Transverse colon (tissue), 4 donors: ENCODE data around the gene SMIM11.

ENCODE experiments used
- POLR2A ChIP-seq: fragments of 450-650 bp; IDR thresholded peaks from one replicate; pipeline ENCODE4 v1.6.1; 2016; ENCODE audit warnings: antibody characterized with exemption, mild to moderate bottlenecking, moderate library complexity
- POLR2AphosphoS5 ChIP-seq, 3 donors: sonication (generic); formaldehyde crosslinking; IDR thresholded peaks; one replicate each; pipeline ENCODE4 v1.6.1; 2016; ENCODE audit warnings: antibody characterized with exemption in 3 of 3
- TF ChIP-seq, protein P1 (sequence below), 5 experiments: fragments of 200-600 bp in 3 of 5; fragments of 450-650 bp in 2 of 5; sonication (generic) in 3 of 5; IDR thresholded peaks; 1 replicate in 2 of 5; 2 replicates in 3 of 5; pipeline ENCODE4 v1.5.1; 2016 to 2017; ENCODE audit warnings: antibody characterized with exemption in 5 of 5, inconsistent platforms in 3 of 5, mild to moderate bottlenecking in 2 of 5, moderate library complexity in 1 of 5

DNA sequence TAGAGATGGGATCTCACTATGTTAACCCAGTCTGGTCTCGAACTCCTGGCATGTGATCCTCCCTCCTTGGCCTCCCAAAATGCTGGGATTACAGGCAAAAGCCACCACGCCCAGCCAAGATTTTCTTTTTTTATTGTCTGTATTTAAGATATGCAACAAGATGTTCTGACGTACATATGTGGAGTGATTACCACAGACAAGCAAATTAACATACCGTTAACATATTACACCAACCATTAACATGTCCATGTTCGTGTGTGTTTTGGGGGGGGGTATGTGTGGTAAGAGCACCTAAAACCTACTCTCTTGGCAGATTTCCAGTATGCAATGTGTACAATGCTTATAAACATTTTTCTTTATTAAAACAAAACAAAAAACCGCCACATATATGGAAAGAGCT, 22.1 kb upstream of the SMIM11 start:
- no peak for TF ChIP-seq POLR2AphosphoS5 (IDR thresholded peaks at IDR 0.05)
- TF ChIP-seq POLR2A: no peak
- TF ChIP-seq, protein P1, sequence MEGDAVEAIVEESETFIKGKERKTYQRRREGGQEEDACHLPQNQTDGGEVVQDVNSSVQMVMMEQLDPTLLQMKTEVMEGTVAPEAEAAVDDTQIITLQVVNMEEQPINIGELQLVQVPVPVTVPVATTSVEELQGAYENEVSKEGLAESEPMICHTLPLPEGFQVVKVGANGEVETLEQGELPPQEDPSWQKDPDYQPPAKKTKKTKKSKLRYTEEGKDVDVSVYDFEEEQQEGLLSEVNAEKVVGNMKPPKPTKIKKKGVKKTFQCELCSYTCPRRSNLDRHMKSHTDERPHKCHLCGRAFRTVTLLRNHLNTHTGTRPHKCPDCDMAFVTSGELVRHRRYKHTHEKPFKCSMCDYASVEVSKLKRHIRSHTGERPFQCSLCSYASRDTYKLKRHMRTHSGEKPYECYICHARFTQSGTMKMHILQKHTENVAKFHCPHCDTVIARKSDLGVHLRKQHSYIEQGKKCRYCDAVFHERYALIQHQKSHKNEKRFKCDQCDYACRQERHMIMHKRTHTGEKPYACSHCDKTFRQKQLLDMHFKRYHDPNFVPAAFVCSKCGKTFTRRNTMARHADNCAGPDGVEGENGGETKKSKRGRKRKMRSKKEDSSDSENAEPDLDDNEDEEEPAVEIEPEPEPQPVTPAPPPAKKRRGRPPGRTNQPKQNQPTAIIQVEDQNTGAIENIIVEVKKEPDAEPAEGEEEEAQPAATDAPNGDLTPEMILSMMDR (IDR thresholded peaks at IDR 0.05): no peak
